ENCODE measurements around the gene QKI.
"Not testable (repeated sequence)": the region's sequence is repeated elsewhere in the genome, so short reads cannot be mapped to it uniquely, and the experiment has no call there.

QKI gene

GRCh38 chr6:163589387-163589786 is 174.9 kb downstream of the QKI start:
- TF ChIP-seq CTCF (IDR thresholded peaks at IDR 0.05; ENCODE audit: low read depth, low read length): no peak
- DNase-seq (ENCODE audit: low read depth in 2 of 2): no peak
- H3K4me3 ChIP-seq (replicated peaks in 1 of 2; ENCODE audit: low read depth in 2 of 2, low read length in 2 of 2): no peak overlapping the region

GRCh38 chr6:163590132-163590531 is 175.6 kb downstream of the QKI start:
- H3K4me3 ChIP-seq (replicated peaks in 1 of 2; ENCODE audit: low read depth in 2 of 2, low read length in 2 of 2); DNase-seq (ENCODE audit: low read depth in 2 of 2): not testable (repeated sequence)

GRCh38 chr6:163592872-163593271 is 178.4 kb downstream of the QKI start:
- TF ChIP-seq CTCF (IDR thresholded peaks at IDR 0.05; ENCODE audit: low read depth, low read length): no peak
- H3K4me3 ChIP-seq (replicated peaks in 1 of 2; ENCODE audit: low read depth in 2 of 2, low read length in 2 of 2): no peak overlapping the region
- no peak for DNase-seq (ENCODE audit: low read depth in 2 of 2)

GRCh38 chr6:163596174-163596573 is 181.7 kb downstream of the QKI start:
- no peak for DNase-seq (ENCODE audit: low read depth in 2 of 2)
- no peak for TF ChIP-seq CTCF (IDR thresholded peaks at IDR 0.05; ENCODE audit: low read depth, low read length)

GRCh38 chr6:163599136-163599535 is 184.6 kb downstream of the QKI start:
- TF ChIP-seq CTCF (IDR thresholded peaks at IDR 0.05; ENCODE audit: low read depth, low read length): no peak
- no peak for DNase-seq (ENCODE audit: low read depth in 2 of 2)
- H3K4me3 ChIP-seq (replicated peaks in 1 of 2; ENCODE audit: low read depth in 2 of 2, low read length in 2 of 2): no peak overlapping the region

More at GRCh38 chr6:163596174-163596573, 181.7 kb downstream of the QKI start:
- no peak overlapping the region for H3K4me3 ChIP-seq (replicated peaks in 1 of 2; ENCODE audit: low read depth in 2 of 2, low read length in 2 of 2)

- no peak overlapping the region for H3K4me3 ChIP-seq (replicated peaks in 1 of 2; ENCODE audit: low read depth in 2 of 2, low read length in 2 of 2)
- DNase-seq (ENCODE audit: low read depth in 2 of 2): no peak
- TF ChIP-seq CTCF (IDR thresholded peaks at IDR 0.05; ENCODE audit: low read depth, low read length): no peak
Observed at GRCh38 chr6:163599684-163600083, 185.2 kb downstream of the QKI start.

GRCh38 chr6:163600331-163600730 is 185.8 kb downstream of the QKI start:
- DNase-seq (ENCODE audit: low read depth in 2 of 2): no peak
- no peak for TF ChIP-seq CTCF (IDR thresholded peaks at IDR 0.05; ENCODE audit: low read depth, low read length)

More at GRCh38 chr6:163600331-163600730, 185.8 kb downstream of the QKI start:
- H3K4me3 ChIP-seq (replicated peaks in 1 of 2; ENCODE audit: low read depth in 2 of 2, low read length in 2 of 2): no peak overlapping the region

Data from cardiac fibroblast (primary cell).